ENCODE results near the gene TBRG1. TPM values are rescaled to one million over a fixed set of nuclear protein-coding genes. Genes with fewer than 3 reads are reported as not detected.

TBRG1 gene, protein sequence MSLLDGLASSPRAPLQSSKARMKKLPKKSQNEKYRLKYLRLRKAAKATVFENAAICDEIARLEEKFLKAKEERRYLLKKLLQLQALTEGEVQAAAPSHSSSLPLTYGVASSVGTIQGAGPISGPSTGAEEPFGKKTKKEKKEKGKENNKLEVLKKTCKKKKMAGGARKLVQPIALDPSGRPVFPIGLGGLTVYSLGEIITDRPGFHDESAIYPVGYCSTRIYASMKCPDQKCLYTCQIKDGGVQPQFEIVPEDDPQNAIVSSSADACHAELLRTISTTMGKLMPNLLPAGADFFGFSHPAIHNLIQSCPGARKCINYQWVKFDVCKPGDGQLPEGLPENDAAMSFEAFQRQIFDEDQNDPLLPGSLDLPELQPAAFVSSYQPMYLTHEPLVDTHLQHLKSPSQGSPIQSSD
- total RNA-seq (2021; fragmentation: NEBNext Ultra II Directional; extraction: Animal tissue kit (Norgen Biotek cat#: 25700)) = 10 to 100 TPM; 18.8 to 25.9 (median 24.1) TPM
- long read RNA-seq, full-length matches to known transcripts = 14 of 27 reads
- long read RNA-seq, partial matches to known transcripts = 8 of 27 reads
- long read RNA-seq, other reads (novel, unspliced or antisense) = 5 of 27 reads

DNA sequence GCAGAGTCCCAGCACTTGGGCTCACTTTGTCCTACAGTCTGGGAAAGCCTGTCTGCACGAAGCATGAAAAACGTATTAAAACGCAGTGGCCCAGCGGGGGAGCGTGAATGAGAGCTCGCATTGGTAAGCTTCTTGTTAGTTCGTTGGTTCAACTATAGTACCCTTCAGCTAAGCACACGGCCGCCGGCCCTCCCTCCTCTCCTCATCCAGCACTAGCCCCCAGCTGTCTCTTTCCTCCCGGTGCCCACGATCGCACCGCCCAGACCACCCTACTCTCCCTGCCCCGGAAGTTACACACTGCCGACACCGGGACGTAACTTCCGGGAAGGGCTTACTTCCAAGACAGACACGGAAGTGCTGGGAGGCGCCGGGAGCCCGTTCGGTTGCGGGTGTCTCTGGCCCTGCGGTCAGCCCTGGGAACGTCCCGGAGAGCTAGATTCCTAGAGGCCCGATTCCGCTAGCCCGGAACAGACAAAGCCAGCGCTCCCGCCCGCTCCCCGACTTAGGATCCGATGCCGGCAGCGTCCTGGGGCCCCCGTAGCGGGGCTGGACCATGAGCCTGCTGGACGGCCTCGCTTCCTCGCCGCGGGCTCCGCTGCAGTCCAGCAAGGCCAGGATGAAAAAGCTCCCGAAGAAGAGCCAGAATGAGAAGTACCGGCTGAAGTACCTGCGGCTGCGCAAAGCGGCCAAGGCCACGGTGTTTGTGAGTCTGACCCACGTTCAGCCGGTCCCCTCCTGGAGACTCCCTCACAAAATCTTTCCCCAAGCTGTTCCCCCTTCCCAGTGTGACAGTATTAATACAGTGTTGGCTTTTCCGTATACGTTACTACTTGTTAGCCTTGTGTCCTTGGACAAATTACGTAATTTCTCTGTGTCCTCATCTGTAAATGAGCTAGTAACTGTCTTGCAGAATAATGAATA, at the start of gene TBRG1:
TSS of gene TBRG1 (plus strand) at position 334 of the 921 bp plus-strand sequence. CDS start at position 554, 220 bp downstream.
- DNase-seq = peak; percentile 79
- Mint-ChIP-seq H3K4me3 (peak within 1 kb of the TSS; percentile 97), H3K4me1 (ENCODE audit: low read depth) (peaks cover 31% of the 10 kb centered on the region), H3K27ac (peak within 1 kb of the TSS; percentile 96), H3K36me3 (ENCODE audit: low read depth) (peaks cover 20% of the 10 kb centered on the region), H3K27me3 (ENCODE audit: insufficient read depth) (peaks cover 9% of the 10 kb centered on the region), H3K9me3 (no peaks in the 10 kb centered on the region)
- TF ChIP-seq CTCF (IDR thresholded peaks at IDR 0.05) = no peak

DNA sequence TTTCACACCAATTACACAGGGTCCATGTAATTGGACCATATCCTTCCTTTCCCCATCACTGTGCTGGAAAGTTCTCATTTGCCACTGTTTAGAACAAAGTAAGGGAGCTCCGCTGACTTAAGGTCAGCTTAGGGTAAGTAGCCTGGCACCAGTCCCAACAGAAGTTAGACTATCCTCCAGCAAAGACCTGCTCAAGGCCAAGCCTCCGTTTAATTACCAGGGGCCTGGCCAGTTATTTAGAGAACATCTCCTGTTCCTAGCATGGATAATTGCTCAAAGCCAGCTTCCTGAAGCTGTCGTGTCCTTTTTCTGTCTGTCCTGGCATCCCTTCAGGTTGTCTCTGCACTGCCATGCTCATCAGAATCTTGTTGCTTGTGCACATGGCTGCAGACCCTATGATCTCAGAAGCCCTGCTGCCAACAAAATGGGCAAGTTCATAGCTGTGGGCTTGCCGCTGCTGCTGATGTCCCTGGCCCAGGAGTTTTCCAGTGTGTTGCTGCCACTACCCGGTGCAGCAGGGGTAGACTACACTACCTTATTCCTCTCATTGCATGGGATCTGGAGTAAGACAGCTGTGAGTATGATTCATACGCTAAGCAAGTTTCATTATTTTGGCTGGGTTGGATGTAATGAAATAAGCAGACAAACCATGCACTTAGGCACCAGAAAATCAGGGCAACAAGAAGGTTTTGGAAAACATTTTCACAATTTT, 44.8 kb upstream of the TBRG1 start:
- H3K27me3 Mint-ChIP-seq (ENCODE audit: insufficient read depth) = peaks cover 9% of the 10 kb centered on the region
- TF ChIP-seq CTCF (IDR thresholded peaks at IDR 0.05) = no peak

GRCh38 chr11:124578761-124579160, 43.9 kb upstream of the TBRG1 start:
- H3K27ac Mint-ChIP-seq = no peak overlapping the region
- no peak for TF ChIP-seq CTCF (IDR thresholded peaks at IDR 0.05)
- DNase-seq = no peak
- H3K4me1 Mint-ChIP-seq (ENCODE audit: low read depth) = no peaks in the 10 kb centered on the region
- H3K4me3 Mint-ChIP-seq = no peak overlapping the region
- H3K36me3 Mint-ChIP-seq (ENCODE audit: low read depth) = no peaks in the 10 kb centered on the region
- peaks cover 11% of the 10 kb centered on the region for H3K27me3 Mint-ChIP-seq (ENCODE audit: insufficient read depth)
- H3K9me3 Mint-ChIP-seq = no peaks in the 10 kb centered on the region

More for the DNA sequence above, 44.8 kb upstream of the TBRG1 start:
- H3K9me3 Mint-ChIP-seq = no peaks in the 10 kb centered on the region
- H3K4me1 Mint-ChIP-seq (ENCODE audit: low read depth) = no peaks in the 10 kb centered on the region
- H3K4me3 Mint-ChIP-seq = no peak overlapping the region
- H3K36me3 Mint-ChIP-seq (ENCODE audit: low read depth) = no peaks in the 10 kb centered on the region
- no peak overlapping the region for H3K27ac Mint-ChIP-seq
- DNase-seq = no peak

- Mint-ChIP-seq H3K36me3 (ENCODE audit: low read depth) (no peaks in the 10 kb centered on the region), H3K4me1 (ENCODE audit: low read depth) (no peaks in the 10 kb centered on the region), H3K27me3 (ENCODE audit: insufficient read depth) (peaks cover 17% of the 10 kb centered on the region)
Measured at GRCh38 chr11:124581817-124582216, 40.8 kb upstream of the TBRG1 start.

More at GRCh38 chr11:124581817-124582216, 40.8 kb upstream of the TBRG1 start:
- H3K4me3 Mint-ChIP-seq = no peak overlapping the region
- H3K9me3 Mint-ChIP-seq = no peaks in the 10 kb centered on the region
- DNase-seq = no peak
- H3K27ac Mint-ChIP-seq = no peak overlapping the region
- no peak for TF ChIP-seq CTCF (IDR thresholded peaks at IDR 0.05)
